ENCODE results near the gene GPLD1. TPM values are rescaled to one million over a fixed set of nuclear protein-coding genes. Genes with fewer than 3 reads are reported as not detected.

GPLD1 gene
- total RNA-seq, 1 experiment from 2014 or later, result 10.1 TPM

DNA sequence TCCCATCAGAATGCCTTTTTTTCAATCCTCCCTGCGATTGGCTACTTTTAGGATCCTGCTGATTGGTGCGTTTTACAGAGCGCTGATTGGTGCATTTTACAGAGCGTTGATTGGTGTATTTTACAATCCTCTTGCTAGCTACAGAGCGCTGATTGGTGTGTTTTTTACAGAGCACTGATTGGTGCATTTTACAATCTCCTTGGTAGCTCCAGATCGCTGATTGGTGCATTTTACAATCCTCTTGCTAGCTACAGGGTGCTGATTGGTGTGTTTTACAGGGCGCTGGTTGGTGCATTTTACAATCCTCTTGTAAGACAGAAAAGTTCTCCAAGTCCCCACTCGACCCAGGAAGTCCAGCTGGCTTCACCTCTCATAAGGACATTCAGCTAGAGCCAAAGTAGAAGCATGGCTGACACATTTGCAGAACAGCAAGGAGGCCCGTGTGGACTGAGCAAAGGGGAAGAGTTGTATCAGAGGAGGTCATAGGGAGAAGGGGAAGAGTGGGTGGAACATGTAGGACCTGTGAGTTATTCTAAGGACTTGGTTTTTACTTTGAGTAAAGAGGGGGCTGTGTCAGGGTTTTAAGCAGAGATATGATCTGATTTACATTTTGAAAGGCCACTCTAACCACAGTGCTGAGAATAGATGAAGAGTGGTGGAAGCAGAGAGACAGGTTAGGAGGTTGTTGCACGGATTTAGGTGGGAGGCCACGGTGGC, 8.0 kb upstream of the GPLD1 start:
- Mint-ChIP-seq H3K27me3 (ENCODE audit: insufficient read depth, unreplicated experiment) (no peaks in the 10 kb centered on the region), H3K9me3 (ENCODE audit: unreplicated experiment) (no peaks in the 10 kb centered on the region), H3K4me3 (ENCODE audit: unreplicated experiment) (no peak overlapping the region), H3K27ac (ENCODE audit: unreplicated experiment) (no peak overlapping the region), H3K36me3 (ENCODE audit: insufficient read depth, unreplicated experiment) (peaks cover 24% of the 10 kb centered on the region), H3K4me1 (ENCODE audit: low read depth, unreplicated experiment) (peaks cover 18% of the 10 kb centered on the region)
- intact Hi-C loops (cut with micrococcal nuclease; ENCODE audit: unreplicated experiment), result no loop called here
- H3K4me1 ChIP-seq, result peaks cover 16% of the 10 kb centered on the region
- H3K4me3 ChIP-seq (ENCODE audit: low read depth, low read length), result no peak overlapping the region
- no TSS peak for BruUV-seq (replicated peaks)
- no peak for DNase-seq
- no peaks in the 10 kb centered on the region for H3K27me3 ChIP-seq (replicated peaks; ENCODE audit: control insufficient read depth, insufficient read depth, low read length)
- CTCF ChIA-PET, result interaction anchor here (0.6 kb wide), 1 partner anchor 54 kb away, joined by 3 read pairs; no protein-coding TSS in a partner anchor
- H3K36me3 ChIP-seq (ENCODE audit: control insufficient read depth, insufficient read depth, low read length), result no peaks in the 10 kb centered on the region; the same call in 1 of the 2 replicates
- TF ChIP-seq, protein P1, sequence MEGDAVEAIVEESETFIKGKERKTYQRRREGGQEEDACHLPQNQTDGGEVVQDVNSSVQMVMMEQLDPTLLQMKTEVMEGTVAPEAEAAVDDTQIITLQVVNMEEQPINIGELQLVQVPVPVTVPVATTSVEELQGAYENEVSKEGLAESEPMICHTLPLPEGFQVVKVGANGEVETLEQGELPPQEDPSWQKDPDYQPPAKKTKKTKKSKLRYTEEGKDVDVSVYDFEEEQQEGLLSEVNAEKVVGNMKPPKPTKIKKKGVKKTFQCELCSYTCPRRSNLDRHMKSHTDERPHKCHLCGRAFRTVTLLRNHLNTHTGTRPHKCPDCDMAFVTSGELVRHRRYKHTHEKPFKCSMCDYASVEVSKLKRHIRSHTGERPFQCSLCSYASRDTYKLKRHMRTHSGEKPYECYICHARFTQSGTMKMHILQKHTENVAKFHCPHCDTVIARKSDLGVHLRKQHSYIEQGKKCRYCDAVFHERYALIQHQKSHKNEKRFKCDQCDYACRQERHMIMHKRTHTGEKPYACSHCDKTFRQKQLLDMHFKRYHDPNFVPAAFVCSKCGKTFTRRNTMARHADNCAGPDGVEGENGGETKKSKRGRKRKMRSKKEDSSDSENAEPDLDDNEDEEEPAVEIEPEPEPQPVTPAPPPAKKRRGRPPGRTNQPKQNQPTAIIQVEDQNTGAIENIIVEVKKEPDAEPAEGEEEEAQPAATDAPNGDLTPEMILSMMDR (IDR thresholded peaks at IDR 0.05; ENCODE audit: insufficient read depth in 1 of 2, low read depth in 1 of 2, low read length in 1 of 2, severe bottlenecking in 1 of 2, unreplicated experiment in 1 of 2), result no peak
- POLR2A ChIA-PET, result no interaction called here
- H3K9me3 ChIP-seq, result no peaks in the 10 kb centered on the region

- intact Hi-C loops (cut with micrococcal nuclease; ENCODE audit: unreplicated experiment), result loop anchor here (1.0 to 5.0 kb wide), 3 partner anchors 26 to 70 kb away; no protein-coding TSS in a partner anchor
- H3K27me3 Mint-ChIP-seq (ENCODE audit: insufficient read depth, unreplicated experiment), result no peaks in the 10 kb centered on the region
- POLR2A ChIA-PET, result interaction anchor here (0.7 to 1.9 kb wide), 2 partner anchors 26 to 172 kb away, joined by 4 to 9 read pairs; partner anchors contain the start of genes ACOT13 and TDP2
These were observed 5.7 kb upstream of the GPLD1 start, which contains the start of gene ALDH5A1 for GRCh38 chr6:24494821-24495795. Gene ALDH5A1, plus strand, starts transcription at chr6:24494969. Its CDS starts 28 bp downstream, at chr6:24494997.

More at GRCh38 chr6:24494821-24495795, 5.7 kb upstream of the GPLD1 start, which contains the start of gene ALDH5A1:
- H3K4me3 Mint-ChIP-seq (ENCODE audit: unreplicated experiment), result peak within 1 kb of the TSS; percentile 76
- no TSS peak for BruUV-seq (replicated peaks)
- H3K9me3 ChIP-seq, result no peaks in the 10 kb centered on the region
- H3K9me3 Mint-ChIP-seq (ENCODE audit: unreplicated experiment), result no peaks in the 10 kb centered on the region
- H3K36me3 Mint-ChIP-seq (ENCODE audit: insufficient read depth, unreplicated experiment), result peaks cover 24% of the 10 kb centered on the region
- peak within 1 kb of the TSS; percentile 62 for H3K4me3 ChIP-seq (ENCODE audit: low read depth, low read length)
- H3K27ac Mint-ChIP-seq (ENCODE audit: unreplicated experiment), result peak within 1 kb of the TSS; percentile 77
- H3K4me1 ChIP-seq, result no peaks in the 10 kb centered on the region; the same call in 1 of the 2 replicates
- H3K4me1 Mint-ChIP-seq (ENCODE audit: low read depth, unreplicated experiment), result peaks cover 13% of the 10 kb centered on the region
- H3K27me3 ChIP-seq (replicated peaks; ENCODE audit: control insufficient read depth, insufficient read depth, low read length), result no peaks in the 10 kb centered on the region
- TF ChIP-seq, protein P1 (IDR thresholded peaks at IDR 0.05; ENCODE audit: insufficient read depth in 1 of 2, low read depth in 1 of 2, low read length in 1 of 2, severe bottlenecking in 1 of 2, unreplicated experiment in 1 of 2), result peak; percentile 27 to 59
- no peaks in the 10 kb centered on the region; the same call in 1 of the 2 replicates for H3K36me3 ChIP-seq (ENCODE audit: control insufficient read depth, insufficient read depth, low read length)
- CTCF ChIA-PET, result interaction anchor here (0.5 to 2.5 kb wide), 9 partner anchors 10 to 284 kb away, joined by 3 to 60 read pairs (median 4); no protein-coding TSS in a partner anchor
- peak; percentile 82 to 83 for DNase-seq
